HG02588 (cell line): Measurements from ENCODE around the gene FNDC5.

Experiments
- ATAC-seq: cut with Tn5 transposase; IDR thresholded peaks from one replicate; pipeline ENCODE4 v1.9.1; 2021; ENCODE audit warnings: mild to moderate bottlenecking, moderate library complexity; ENCODE audit not compliant: unreplicated experiment

The FNDC5 gene

GRCh38 chr1:32817815-32818786 is 52.6 kb downstream of the FNDC5 start:
- ATAC-seq: peak; percentile 19

GRCh38 chr1:32817159-32817814 is 53.4 kb downstream of the FNDC5 start, which contains the start of the genes S100PBP and YARS1:
S100PBP (plus strand) TSS chr1:32817653; CDS start chr1:32826100, 8,447 bp downstream.
YARS1 (minus strand) TSS chr1:32817358; CDS start chr1:32817244, 114 bp downstream.
- peak; percentile 72 for ATAC-seq

- ATAC-seq: peak; percentile 8
Measured at GRCh38 chr1:32816676-32817158, 54.0 kb downstream of the FNDC5 start.

- ATAC-seq: no peak
Measured at GRCh38 chr1:32813941-32814739, 56.6 kb downstream of the FNDC5 start.
